K562 (cell line): ENCODE data around the gene IGF2BP3. TPM values are rescaled to one million over a fixed set of nuclear protein-coding genes. Genes with fewer than 3 reads are reported as not detected.
A peak's percentile ranks its signal among the peaks of the same experiment; 100 is the strongest.

Source experiments
- ATAC-seq: fragments of 200-7000 bp; cut with Tn5 transposase; 3 replicates; pipeline ENCODE4 v1.9.1; 2020; ENCODE audit warnings: moderate library complexity
- BruUV-seq: library from RNA; stranded (reverse); fragments of 400-500 nt; replicated peaks from 2 replicates; lab custom pipeline; 2021; lab: Mats Ljungman, UMichigan
- CTCF ChIA-PET: fragments of 300-600 bp; formaldehyde crosslinking; extraction: SDS; loops from one replicate; lab custom pipeline; 2021; ENCODE audit warnings: low intra/inter-chr PET ratio; lab: Yijun Ruan, JAX
- POLR2A ChIA-PET: fragments of 300-600, 350-650 bp; sonication (Branson Sonifier 250); formaldehyde crosslinking; extraction: SDS; loops from one replicate; lab custom pipeline; 2021; ENCODE audit warnings: antibody characterized with exemption, inconsistent platforms; lab: Yijun Ruan, JAX
- DNase-seq, 4 experiments: peaks; one replicate each; pipeline versions ENCODE4 v3.0.0 to v3.0.0-alpha.2; 2011 to 2018; ENCODE audit warnings: low spot score in 3 of 4, mixed read lengths in 3 of 4; ENCODE audit errors: extremely low read depth in 1 of 4
- FAIRE-seq: peaks from 2 replicates; lab custom pipeline; 2011; peaks lifted over from hg19 to GRCh38; lab: Jason Lieb, UNC
- H2AFZ ChIP-seq: 2 replicates; pipeline ENCODE4 v1.6.0; 2011; ENCODE audit warnings: low read depth, low read length, control low read depth, inconsistent platforms
- H3K27ac ChIP-seq: fragments of 200-600 bp; 3 replicates; pipeline ENCODE4 v1.8.0; 2011; ENCODE audit warnings: low read depth, mild to moderate bottlenecking, control low read depth, inconsistent platforms, low read length, moderate library complexity, mixed read lengths; ENCODE audit errors: extremely low read depth
- H3K27me3 ChIP-seq, 2 experiments: fragments of 300-600 bp in 1 of 2; 2 replicates in 1 of 2; 3 replicates in 1 of 2; pipeline versions ENCODE4 v1.6.0 to v1.8.0; 2011; ENCODE audit warnings: inconsistent platforms in 2 of 2, low read length in 2 of 2, mild to moderate bottlenecking in 1 of 2, mixed read lengths in 1 of 2, moderate library complexity in 1 of 2; ENCODE audit not compliant: control insufficient read depth in 2 of 2, insufficient read depth in 2 of 2
- H3K36me3 ChIP-seq: fragments of 300-600 bp; 3 replicates; pipeline ENCODE4 v1.8.0; 2011; ENCODE audit warnings: mild to moderate bottlenecking, low read length, inconsistent platforms; ENCODE audit not compliant: control insufficient read depth, insufficient read depth
- H3K4me1 ChIP-seq, 2 experiments: fragments of 200-600 bp in 1 of 2; replicated peaks in 1 of 2; 2 replicates in 1 of 2; 3 replicates in 1 of 2; pipeline versions ENCODE4 v1.5.1 to v1.8.0; 2011; ENCODE audit warnings: inconsistent platforms in 2 of 2, low read length in 2 of 2, mild to moderate bottlenecking in 1 of 2, mixed read lengths in 1 of 2, moderate library complexity in 1 of 2; ENCODE audit not compliant: control insufficient read depth in 2 of 2, insufficient read depth in 2 of 2
- H3K4me2 ChIP-seq: 2 replicates; pipeline ENCODE4 v1.6.1; 2011; ENCODE audit warnings: low read length, control low read depth, inconsistent platforms, mixed read lengths; ENCODE audit not compliant: insufficient read depth
- H3K4me3 ChIP-seq: fragments of 200-600 bp; sonication (generic), shearing (Covaris generic); 2 replicates; pipeline ENCODE4 v1.5.1; 2016; ENCODE audit warnings: control low read depth, inconsistent platforms
- H3K79me2 ChIP-seq: fragments of 200-600 bp; 3 replicates; pipeline ENCODE4 v1.8.0; 2011; ENCODE audit warnings: low read length, inconsistent platforms; ENCODE audit not compliant: control insufficient read depth, insufficient read depth
- H3K9ac ChIP-seq, 2 experiments: 2 replicates each; pipeline versions ENCODE4 v1.6.0 to v1.6.1; 2011; ENCODE audit warnings: low read depth in 2 of 2, low read length in 2 of 2, control low read depth in 1 of 2, inconsistent platforms in 1 of 2, mild to moderate bottlenecking in 1 of 2, mixed read lengths in 1 of 2; ENCODE audit not compliant: insufficient read depth in 1 of 2
- H3K9me1 ChIP-seq: one replicate; pipeline ENCODE4 v1.6.0; 2011; ENCODE audit warnings: inconsistent platforms, mild to moderate bottlenecking, low read length, moderate library complexity; ENCODE audit not compliant: control insufficient read depth, insufficient read depth
- H3K9me3 ChIP-seq: replicated peaks from 2 replicates; pipeline ENCODE4 v1.5.1; 2011; ENCODE audit warnings: low read depth, low read length, inconsistent platforms; ENCODE audit not compliant: control insufficient read depth, insufficient read depth
- H4K20me1 ChIP-seq: replicated peaks from 2 replicates; pipeline ENCODE4 v1.6.1; 2011; ENCODE audit warnings: low read length, inconsistent platforms, mixed read lengths; ENCODE audit not compliant: control insufficient read depth, insufficient read depth
- BRCA1 ChIP-seq, 2 experiments: fragments of 450-650 bp in 1 of 2; sonication (generic) in 1 of 2; formaldehyde crosslinking in 1 of 2; IDR thresholded peaks; 2 replicates each; pipeline versions ENCODE4 v1.5.0 to v1.6.1; 2017 to 2020; ENCODE audit warnings: mild to moderate bottlenecking in 1 of 2, missing genetic modification reagents in 1 of 2
- CSDE1 ChIP-seq, 2 experiments: fragments of 450-650 bp; IDR thresholded peaks; 2 replicates each; pipeline ENCODE4 v1.6.1; 2016; ENCODE audit warnings: mild to moderate bottlenecking in 1 of 2
- MTA2 ChIP-seq: fragments of 450-650 bp; IDR thresholded peaks from 2 replicates; pipeline ENCODE4 v1.6.1; 2016; ENCODE audit warnings: low read depth
- RBFOX2 ChIP-seq: fragments of 200-400 bp; formaldehyde crosslinking; IDR thresholded peaks from 2 replicates; pipeline ENCODE4 v1.6.1; 2017; ENCODE audit warnings: low read depth, mild to moderate bottlenecking, low read length, moderate library complexity
- SMARCA4 ChIP-seq: fragments of 450-650 bp; IDR thresholded peaks from 2 replicates; pipeline ENCODE4 v1.6.1; 2016
- WGBS: fragments of 100-300 bp; shearing (Covaris generic); methylation state at CpG from one replicate; pipeline ENCODE4 v1.1.6; 2016; ENCODE audit warnings: low coverage, mixed read lengths; ENCODE audit not compliant: insufficient coverage; ENCODE audit errors: missing lambda C conversion rate; 5-methylcytosine and 5-hydroxymethylcytosine counted together
- in situ Hi-C: fragments of 300-500 bp; cut with MboI; formaldehyde crosslinking; loops from 4 replicates; pipeline ENCODE4 v1.15.0; 2018; ENCODE audit warnings: inconsistent platforms, mixed read lengths
- intact Hi-C: fragments of 100-400 bp; cut with micrococcal nuclease; formaldehyde crosslinking; loops from 2 replicates; pipeline ENCODE4 v1.14.2; 2022
- polyA plus RNA-seq, 8 experiments: library from polyadenylated mRNA; depleted of rRNA in 4 of 8; stranded (reverse) in 5 of 8; unstranded in 3 of 8; fragments of >200 nt; fragmentation: Nextera tagmentation in 2 of 8; fragmentation: Illumina TruSeq in 1 of 8; extraction: Ambion mirVana in 2 of 8; extraction: Trizol in 1 of 8; gene quantifications; 2 replicates each; pipeline versions ENCODE4 v1.2.1 to v1.2.3, GENCODE V29; 2011 to 2014; ENCODE audit warnings: inconsistent platforms in 1 of 8, missing spikeins in 1 of 8
- total RNA-seq, 7 experiments: library from RNA; depleted of rRNA in 6 of 7; stranded (reverse); fragments of >200 nt in 6 of 7; fragmentation: Illumina TruSeq in 2 of 7; extraction: Trizol in 2 of 7; gene quantifications; 2 replicates each; pipeline versions ENCODE4 v1.2.1 to v1.2.3, GENCODE V29; 2011 to 2021; ENCODE audit warnings: low replicate concordance in 1 of 7
- TF ChIP-seq, protein P1 (sequence below): fragments of 450-650 bp; formaldehyde crosslinking; conservative IDR thresholded peaks from 2 replicates; pipeline ENCODE4 v1.4.0; 2022; ENCODE audit warnings: mild to moderate bottlenecking, missing genetic modification characterization
- TF ChIP-seq, protein P2 (sequence below), 2 experiments: fragments of 450-650 bp; conservative IDR thresholded peaks; 2 replicates each; pipeline ENCODE4 v1.6.1; 2017; ENCODE audit warnings: mild to moderate bottlenecking in 2 of 2, moderate library complexity in 2 of 2
- TF ChIP-seq, protein P3 (sequence below): sonication (generic); formaldehyde crosslinking; IDR thresholded peaks from 2 replicates; pipeline ENCODE4 v1.8.1; 2023; ENCODE audit warnings: mild to moderate bottlenecking, missing genetic modification reagents

Gene IGF2BP3
- total and polyA plus RNA-seq, 9 of the 15 experiments (the other 6 are each of a cell fraction or from before 2014, with no cell fraction given): 8.4 to 88.1 (median 61.2) TPM

DNA sequence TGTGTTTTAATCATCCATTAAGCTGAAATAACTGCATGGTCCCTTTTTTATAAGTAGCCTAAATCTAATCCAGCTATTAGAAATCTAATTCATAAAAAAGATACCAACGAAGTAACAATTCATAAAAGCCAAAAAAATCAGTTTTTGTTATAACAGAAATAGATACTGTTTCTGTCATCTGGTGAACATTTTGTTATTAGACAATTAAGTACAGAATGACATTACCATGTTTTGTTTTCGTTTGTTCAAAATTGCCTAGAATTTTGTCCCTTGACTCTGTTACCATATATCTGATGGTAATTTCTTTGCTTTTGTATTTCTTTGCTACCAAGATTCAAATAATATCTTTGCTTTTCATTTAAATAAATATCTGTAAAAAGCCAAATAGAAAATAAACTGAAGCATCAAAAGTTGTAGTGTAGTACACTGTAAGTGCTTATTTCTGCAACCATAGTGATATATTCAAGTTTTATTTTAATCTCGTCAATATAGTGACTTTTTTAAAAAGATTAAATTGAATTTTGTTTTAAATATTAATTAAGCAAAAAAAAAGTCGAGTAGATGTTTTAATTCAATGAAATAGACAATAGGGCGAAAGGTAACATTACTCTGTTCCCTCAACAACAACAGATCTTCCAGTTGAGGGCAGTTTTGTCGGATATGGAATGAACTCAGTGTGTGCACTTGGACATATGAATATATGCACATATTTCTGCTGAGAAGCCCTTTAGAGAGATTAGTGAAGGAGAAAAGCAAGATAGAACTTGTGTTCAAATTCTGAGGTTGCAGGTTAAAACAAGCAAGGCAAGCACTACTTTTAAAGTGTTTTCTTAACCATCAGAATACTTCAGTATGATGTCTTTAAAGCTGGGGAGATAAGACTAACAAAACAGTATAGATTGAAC, 7.9 kb upstream of the IGF2BP3 start:
- no peak overlapping the region for H3K4me3 ChIP-seq
- intact Hi-C loops: no loop called here
- H2AFZ ChIP-seq: no peak overlapping the region
- H3K27ac ChIP-seq: no peak overlapping the region
- in situ Hi-C loops: no loop called here
- no peak for ATAC-seq
- ChIA-PET POLR2A (interaction anchor here (0.7 to 1.0 kb wide), 2 partner anchors 10 to 14 kb away, joined by 3 to 4 read pairs; no protein-coding TSS in a partner anchor), CTCF (no interaction called here)
- no peaks in the 10 kb centered on the region for H3K9me3 ChIP-seq
- H3K9me1 ChIP-seq: no peaks in the 10 kb centered on the region
- 23% methylated on average over 6 of the region's 6 CpGs for WGBS
- H3K27me3 ChIP-seq: no peaks in the 10 kb centered on the region
- BruUV-seq: no TSS peak
- peak; percentile 44 for FAIRE-seq
- no peak overlapping the region; a peak in 1 of 4 replicates for H3K9ac ChIP-seq
- DNase-seq: no peak
- H3K79me2 ChIP-seq: peaks cover 55% of the 10 kb centered on the region
- H3K36me3 ChIP-seq: 0 out of 3 replicates have a peak, but pooled peaks cover 2% of the 10 kb centered on the region
- H3K4me2 ChIP-seq: peak overlapping the region; percentile 38
- peaks cover 2 to 9% of the 10 kb centered on the region in 2 experiments; a peak in 1 of 5 replicates for H3K4me1 ChIP-seq
- H4K20me1 ChIP-seq: no peaks in the 10 kb centered on the region
- TF ChIP-seq, protein P1, sequence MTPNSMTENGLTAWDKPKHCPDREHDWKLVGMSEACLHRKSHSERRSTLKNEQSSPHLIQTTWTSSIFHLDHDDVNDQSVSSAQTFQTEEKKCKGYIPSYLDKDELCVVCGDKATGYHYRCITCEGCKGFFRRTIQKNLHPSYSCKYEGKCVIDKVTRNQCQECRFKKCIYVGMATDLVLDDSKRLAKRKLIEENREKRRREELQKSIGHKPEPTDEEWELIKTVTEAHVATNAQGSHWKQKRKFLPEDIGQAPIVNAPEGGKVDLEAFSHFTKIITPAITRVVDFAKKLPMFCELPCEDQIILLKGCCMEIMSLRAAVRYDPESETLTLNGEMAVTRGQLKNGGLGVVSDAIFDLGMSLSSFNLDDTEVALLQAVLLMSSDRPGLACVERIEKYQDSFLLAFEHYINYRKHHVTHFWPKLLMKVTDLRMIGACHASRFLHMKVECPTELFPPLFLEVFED (CRISPR knock-in tag): no peak
- TF ChIP-seq CSDE1 (IDR thresholded peaks at IDR 0.05) (no peak), MTA2 (no peak), RBFOX2 (no peak), SMARCA4 (0 out of 2 replicates have a peak, but pooled peaks have one; percentile 18), BRCA1 (IDR thresholded peaks at IDR 0.05) (no peak), BRCA1 (CRISPR knock-in tag; IDR thresholded peaks at IDR 0.05) (no peak)
- TF ChIP-seq, protein P2, sequence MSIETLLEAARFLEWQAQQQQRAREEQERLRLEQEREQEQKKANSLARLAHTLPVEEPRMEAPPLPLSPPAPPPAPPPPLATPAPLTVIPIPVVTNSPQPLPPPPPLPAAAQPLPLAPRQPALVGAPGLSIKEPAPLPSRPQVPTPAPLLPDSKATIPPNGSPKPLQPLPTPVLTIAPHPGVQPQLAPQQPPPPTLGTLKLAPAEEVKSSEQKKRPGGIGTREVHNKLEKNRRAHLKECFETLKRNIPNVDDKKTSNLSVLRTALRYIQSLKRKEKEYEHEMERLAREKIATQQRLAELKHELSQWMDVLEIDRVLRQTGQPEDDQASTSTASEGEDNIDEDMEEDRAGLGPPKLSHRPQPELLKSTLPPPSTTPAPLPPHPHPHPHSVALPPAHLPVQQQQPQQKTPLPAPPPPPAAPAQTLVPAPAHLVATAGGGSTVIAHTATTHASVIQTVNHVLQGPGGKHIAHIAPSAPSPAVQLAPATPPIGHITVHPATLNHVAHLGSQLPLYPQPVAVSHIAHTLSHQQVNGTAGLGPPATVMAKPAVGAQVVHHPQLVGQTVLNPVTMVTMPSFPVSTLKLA (conservative IDR thresholded peaks at IDR 0.05): no peak
- TF ChIP-seq, protein P3, sequence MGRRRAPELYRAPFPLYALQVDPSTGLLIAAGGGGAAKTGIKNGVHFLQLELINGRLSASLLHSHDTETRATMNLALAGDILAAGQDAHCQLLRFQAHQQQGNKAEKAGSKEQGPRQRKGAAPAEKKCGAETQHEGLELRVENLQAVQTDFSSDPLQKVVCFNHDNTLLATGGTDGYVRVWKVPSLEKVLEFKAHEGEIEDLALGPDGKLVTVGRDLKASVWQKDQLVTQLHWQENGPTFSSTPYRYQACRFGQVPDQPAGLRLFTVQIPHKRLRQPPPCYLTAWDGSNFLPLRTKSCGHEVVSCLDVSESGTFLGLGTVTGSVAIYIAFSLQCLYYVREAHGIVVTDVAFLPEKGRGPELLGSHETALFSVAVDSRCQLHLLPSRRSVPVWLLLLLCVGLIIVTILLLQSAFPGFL: no peak
